ENCODE measurements around the gene ABCA2. TPM values are rescaled to one million over a fixed set of nuclear protein-coding genes. Genes with fewer than 3 reads are reported as not detected.

Gene ABCA2
- total RNA-seq, 1 experiment from 2014 or later = 10.4 TPM

- no peaks in the 10 kb centered on the region for H3K36me3 ChIP-seq (replicated peaks; ENCODE audit: control insufficient read depth, insufficient read depth, low read length)
- H3K4me3 ChIP-seq (ENCODE audit: insufficient read depth, low read depth, low read length) = peak overlapping the region; percentile 28; the same call in 1 of the 2 replicates
- peak; percentile 84 for DNase-seq
- H3K27me3 ChIP-seq (ENCODE audit: control insufficient read depth, insufficient read depth, low read length) = peaks cover 8% of the 10 kb centered on the region; the same call in 1 of the 2 replicates
Measured at GRCh38 chr9:136985027-136985602, 42.9 kb downstream of the ABCA2 start.

- Histone ChIP-seq H3K27me3 (ENCODE audit: control insufficient read depth, insufficient read depth, low read length) (peaks cover 8% of the 10 kb centered on the region; the same call in 1 of the 2 replicates), H3K4me3 (ENCODE audit: insufficient read depth, low read depth, low read length) (no peak overlapping the region; the same call in 1 of the 2 replicates), H3K36me3 (replicated peaks; ENCODE audit: control insufficient read depth, insufficient read depth, low read length) (no peaks in the 10 kb centered on the region)
- DNase-seq = no peak
Measured at GRCh38 chr9:136984464-136985026, 43.5 kb downstream of the ABCA2 start.

GRCh38 chr9:136983656-136984314 lies 44.3 kb downstream of the ABCA2 start:
- DNase-seq = no peak
- Histone ChIP-seq H3K4me3 (ENCODE audit: insufficient read depth, low read depth, low read length) (no peak overlapping the region), H3K27me3 (ENCODE audit: control insufficient read depth, insufficient read depth, low read length) (peaks cover 10% of the 10 kb centered on the region), H3K36me3 (replicated peaks; ENCODE audit: control insufficient read depth, insufficient read depth, low read length) (no peaks in the 10 kb centered on the region)

- no peak for DNase-seq
- Histone ChIP-seq H3K4me3 (ENCODE audit: insufficient read depth, low read depth, low read length) (no peak overlapping the region), H3K27me3 (ENCODE audit: control insufficient read depth, insufficient read depth, low read length) (peaks cover 10% of the 10 kb centered on the region), H3K36me3 (replicated peaks; ENCODE audit: control insufficient read depth, insufficient read depth, low read length) (no peaks in the 10 kb centered on the region)
Measured at GRCh38 chr9:136983167-136983566, 44.9 kb downstream of the ABCA2 start.

GRCh38 chr9:136982232-136983051 lies 45.6 kb downstream of the ABCA2 start, which contains the start of gene LCNL1:
TSS of gene LCNL1 (plus strand) at chr9:136982993. CDS start at chr9:136983587, 594 bp downstream.
- no peaks in the 10 kb centered on the region for H3K36me3 ChIP-seq (replicated peaks; ENCODE audit: control insufficient read depth, insufficient read depth, low read length)
- H3K4me3 ChIP-seq (ENCODE audit: insufficient read depth, low read depth, low read length) = no peak within 1 kb of the TSS

GRCh38 chr9:136981588-136982231 lies 46.3 kb downstream of the ABCA2 start:
- Histone ChIP-seq H3K4me3 (ENCODE audit: insufficient read depth, low read depth, low read length) (no peak overlapping the region), H3K36me3 (replicated peaks; ENCODE audit: control insufficient read depth, insufficient read depth, low read length) (no peaks in the 10 kb centered on the region), H3K27me3 (ENCODE audit: control insufficient read depth, insufficient read depth, low read length) (peaks cover 17% of the 10 kb centered on the region)
- DNase-seq = no peak

More at GRCh38 chr9:136982232-136983051, 45.6 kb downstream of the ABCA2 start, which contains the start of gene LCNL1:
- DNase-seq = no peak
- peaks cover 15% of the 10 kb centered on the region for H3K27me3 ChIP-seq (ENCODE audit: control insufficient read depth, insufficient read depth, low read length)

GRCh38 chr9:136980669-136981478 lies 47.2 kb downstream of the ABCA2 start:
- Histone ChIP-seq H3K36me3 (replicated peaks; ENCODE audit: control insufficient read depth, insufficient read depth, low read length) (no peaks in the 10 kb centered on the region), H3K27me3 (ENCODE audit: control insufficient read depth, insufficient read depth, low read length) (peaks cover 15% of the 10 kb centered on the region), H3K4me3 (ENCODE audit: insufficient read depth, low read depth, low read length) (no peak overlapping the region)
- no peak for DNase-seq

- H3K36me3 ChIP-seq (replicated peaks; ENCODE audit: control insufficient read depth, insufficient read depth, low read length) = no peaks in the 10 kb centered on the region
- no peak overlapping the region for H3K4me3 ChIP-seq (ENCODE audit: insufficient read depth, low read depth, low read length)
- no peak for DNase-seq
- H3K27me3 ChIP-seq (ENCODE audit: control insufficient read depth, insufficient read depth, low read length) = peaks cover 13% of the 10 kb centered on the region
Measured at GRCh38 chr9:136979769-136980587, 48.1 kb downstream of the ABCA2 start.

GRCh38 chr9:136978865-136979544 lies 49.0 kb downstream of the ABCA2 start:
- no peak for DNase-seq
- peaks cover 10% of the 10 kb centered on the region for H3K27me3 ChIP-seq (ENCODE audit: control insufficient read depth, insufficient read depth, low read length)
- H3K36me3 ChIP-seq (replicated peaks; ENCODE audit: control insufficient read depth, insufficient read depth, low read length) = no peaks in the 10 kb centered on the region
- H3K4me3 ChIP-seq (ENCODE audit: insufficient read depth, low read depth, low read length) = peak overlapping the region; percentile 17

- Histone ChIP-seq H3K36me3 (replicated peaks; ENCODE audit: control insufficient read depth, insufficient read depth, low read length) (no peaks in the 10 kb centered on the region), H3K27me3 (ENCODE audit: control insufficient read depth, insufficient read depth, low read length) (peaks cover 10% of the 10 kb centered on the region; the same call in 1 of the 2 replicates), H3K4me3 (ENCODE audit: insufficient read depth, low read depth, low read length) (peak overlapping the region; percentile 61)
- peak; percentile 100 for DNase-seq
Measured at GRCh38 chr9:136978073-136978864, 49.8 kb downstream of the ABCA2 start.

- DNase-seq = peak; percentile 91
- Histone ChIP-seq H3K27me3 (ENCODE audit: control insufficient read depth, insufficient read depth, low read length) (peaks cover 10% of the 10 kb centered on the region; the same call in 1 of the 2 replicates), H3K4me3 (ENCODE audit: insufficient read depth, low read depth, low read length) (peak overlapping the region; percentile 61), H3K36me3 (replicated peaks; ENCODE audit: control insufficient read depth, insufficient read depth, low read length) (no peaks in the 10 kb centered on the region)
Measured at GRCh38 chr9:136977649-136978072, 50.4 kb downstream of the ABCA2 start.

- peak within 1 kb of the TSS; percentile 61 for H3K4me3 ChIP-seq (ENCODE audit: insufficient read depth, low read depth, low read length)
- H3K36me3 ChIP-seq (replicated peaks; ENCODE audit: control insufficient read depth, insufficient read depth, low read length) = no peaks in the 10 kb centered on the region
- DNase-seq = no peak
- peaks cover 10% of the 10 kb centered on the region; the same call in 1 of the 2 replicates for H3K27me3 ChIP-seq (ENCODE audit: control insufficient read depth, insufficient read depth, low read length)
Measured at GRCh38 chr9:136977223-136977622, 50.8 kb downstream of the ABCA2 start, which contains the start of gene PTGDS. TSS of gene PTGDS (plus strand) at chr9:136977504. CDS start at chr9:136977579, 75 bp downstream.

Data from H7 (cell line).